K562 (cell line): ENCODE measurements around the gene UBALD2. TPM values are rescaled to one million over a fixed set of nuclear protein-coding genes. Genes with fewer than 3 reads are reported as not detected.

ENCODE experiments used
- ADNP ChIP-seq: fragments of 200-800 bp; sonication (Bioruptor generic); IDR thresholded peaks from 2 replicates; pipeline ENCODE4 v1.6.1; 2016; ENCODE audit warnings: missing genetic modification characterization, missing compliant biosample characterization
- ATF3 ChIP-seq, 2 experiments: fragments of 450-650 bp in 1 of 2; sonication (generic) in 1 of 2; formaldehyde crosslinking in 1 of 2; IDR thresholded peaks in 1 of 2; conservative IDR thresholded peaks in 1 of 2; 2 replicates each; pipeline versions ENCODE4 v1.6.1 to v1.8.1; 2016 to 2023; ENCODE audit warnings: mild to moderate bottlenecking in 2 of 2, moderate library complexity in 2 of 2, inconsistent platforms in 1 of 2, missing genetic modification reagents in 1 of 2
- ATF7 ChIP-seq: fragments of 450-650 bp; IDR thresholded peaks from 2 replicates; pipeline ENCODE4 v1.7.1; 2014; ENCODE audit warnings: mild to moderate bottlenecking, moderate library complexity
- BRF2 ChIP-seq: IDR thresholded peaks from 3 replicates; pipeline ENCODE4 v1.6.1; 2011; ENCODE audit warnings: borderline replicate concordance, mild to moderate bottlenecking; ENCODE audit not compliant: insufficient read length, insufficient read depth
- CREB5 ChIP-seq: fragments of 250-450 bp; sonication (Bioruptor Pico); IDR thresholded peaks from 2 replicates; pipeline ENCODE4 v1.5.0; 2020; ENCODE audit warnings: mild to moderate bottlenecking
- FOXA3 ChIP-seq, 2 experiments: fragments of 450-650 bp in 1 of 2; sonication (generic) in 1 of 2; formaldehyde crosslinking; IDR thresholded peaks in 1 of 2; conservative IDR thresholded peaks in 1 of 2; 2 replicates each; pipeline versions ENCODE4 v1.4.0 to v1.8.0; 2020 to 2022; ENCODE audit warnings: mild to moderate bottlenecking in 2 of 2, missing genetic modification reagents in 1 of 2
- FUS ChIP-seq: fragments of 200-400 bp; formaldehyde crosslinking; optimal IDR thresholded peaks from 2 replicates; pipeline ENCODE3; 2017; ENCODE audit warnings: low read depth, low read length
- GATAD2B ChIP-seq: fragments of 450-650 bp; IDR thresholded peaks from 2 replicates; pipeline ENCODE4 v1.6.1; 2017; ENCODE audit warnings: mild to moderate bottlenecking, borderline replicate concordance
- MXI1 ChIP-seq: IDR thresholded peaks from 2 replicates; pipeline ENCODE4 v1.6.1; 2011; ENCODE audit warnings: low read depth, mild to moderate bottlenecking, improper control_type of control experiment, low read length
- PHB ChIP-seq: fragments of 250-450 bp; sonication (Bioruptor Pico); IDR thresholded peaks from 2 replicates; pipeline ENCODE4 v1.5.0; 2021
- POLR2AphosphoS5 ChIP-seq: IDR thresholded peaks from 2 replicates; pipeline ENCODE4 v1.6.1; 2011; ENCODE audit warnings: mild to moderate bottlenecking, low read depth, low read length, moderate library complexity; ENCODE audit not compliant: control insufficient read depth, insufficient read depth
- POLR2G ChIP-seq: fragments of 200-400 bp; formaldehyde crosslinking; IDR thresholded peaks from 2 replicates; pipeline ENCODE4 v1.6.1; 2017; ENCODE audit warnings: low read depth, mild to moderate bottlenecking, antibody characterized with exemption, low read length, moderate library complexity
- PRDM10 ChIP-seq: fragments of 450-650 bp; IDR thresholded peaks from 2 replicates; pipeline ENCODE4 v1.6.1; 2018; ENCODE audit not compliant: partially characterized antibody
- RBM22 ChIP-seq: fragments of 200-400 bp; formaldehyde crosslinking; IDR thresholded peaks from 2 replicates; pipeline ENCODE4 v1.6.1; 2018; ENCODE audit warnings: low read length, low read depth; ENCODE audit not compliant: poor library complexity, severe bottlenecking
- RBM25 ChIP-seq: fragments of 200-400 bp; formaldehyde crosslinking; IDR thresholded peaks from 2 replicates; pipeline ENCODE4 v1.6.1; 2018; ENCODE audit warnings: low read length, low read depth, moderate library complexity; ENCODE audit not compliant: severe bottlenecking
- ZKSCAN1 ChIP-seq: fragments of 150-350 bp; IDR thresholded peaks from 2 replicates; pipeline ENCODE4 v1.6.1; 2016; ENCODE audit warnings: low read depth, low read length
- ZKSCAN3 ChIP-seq: fragments of 250-450 bp; sonication (Bioruptor Pico); IDR thresholded peaks from 2 replicates; pipeline ENCODE4 v1.4.0; 2020
- ZNF197 ChIP-seq: fragments of 200-800 bp; sonication (Bioruptor generic); IDR thresholded peaks from 2 replicates; pipeline ENCODE4 v1.6.1; 2016; ENCODE audit warnings: low read depth, missing genetic modification characterization, missing compliant biosample characterization
- ZNF324 ChIP-seq: fragments of 250-450 bp; sonication (Bioruptor Pico); IDR thresholded peaks from 2 replicates; pipeline ENCODE4 v1.4.0; 2020; ENCODE audit warnings: mild to moderate bottlenecking
- ZNF589 ChIP-seq: fragments of 200-800 bp; sonication (Bioruptor generic); IDR thresholded peaks from 2 replicates; pipeline ENCODE4 v1.6.1; 2016; ENCODE audit warnings: low read depth, missing genetic modification characterization, missing compliant biosample characterization
- polyA plus RNA-seq, 8 experiments: library from polyadenylated mRNA; depleted of rRNA in 4 of 8; stranded (reverse) in 5 of 8; unstranded in 3 of 8; fragments of >200 nt; fragmentation: Nextera tagmentation in 2 of 8; fragmentation: Illumina TruSeq in 1 of 8; extraction: Ambion mirVana in 2 of 8; extraction: Trizol in 1 of 8; gene quantifications; 2 replicates each; pipeline versions ENCODE4 v1.2.1 to v1.2.3, GENCODE V29; 2011 to 2014; ENCODE audit warnings: inconsistent platforms in 1 of 8, missing spikeins in 1 of 8
- total RNA-seq, 7 experiments: library from RNA; depleted of rRNA in 6 of 7; stranded (reverse); fragments of >200 nt in 6 of 7; fragmentation: Illumina TruSeq in 2 of 7; extraction: Trizol in 2 of 7; gene quantifications; 2 replicates each; pipeline versions ENCODE4 v1.2.1 to v1.2.3, GENCODE V29; 2011 to 2021; ENCODE audit warnings: low replicate concordance in 1 of 7

UBALD2 gene
- total and polyA plus RNA-seq, 9 of the 15 experiments (the other 6 are each of a cell fraction or from before 2014, with no cell fraction given) = 2.3 to 94.1 (median 25.3) TPM

GRCh38 chr17:76268015-76268749 is 3.0 kb downstream of the UBALD2 start (continued):
- TF ChIP-seq ATF7 = no peak
- TF ChIP-seq FUS = no peak
- TF ChIP-seq ZKSCAN3 (CRISPR knock-in tag) = no peak
- no peak for TF ChIP-seq BRF2
- no peak for TF ChIP-seq RBM25
- peak; percentile 57; the same call in 1 of the 2 replicates for TF ChIP-seq ZNF589 (CRISPR knock-in tag)
- no peak for TF ChIP-seq ZNF324 (CRISPR knock-in tag)
- no peak for TF ChIP-seq RBM22
- TF ChIP-seq ADNP = no peak
- peak; percentile 67; the same call in 1 of the 2 replicates for TF ChIP-seq ZNF197 (CRISPR knock-in tag)
- no peak for TF ChIP-seq MXI1
- TF ChIP-seq ZKSCAN1 = no peak
- TF ChIP-seq ATF3 (IDR thresholded peaks at IDR 0.05) = peak; percentile 93
- TF ChIP-seq ATF3 (CRISPR knock-in tag; conservative IDR thresholded peaks at IDR 0.05) = no peak
- no peak for TF ChIP-seq FOXA3 (CRISPR knock-in tag; conservative IDR thresholded peaks at IDR 0.05 in 1 of 2, IDR thresholded peaks at IDR 0.05 in 1 of 2)
- TF ChIP-seq PHB (CRISPR knock-in tag) = no peak
- TF ChIP-seq GATAD2B = no peak
- TF ChIP-seq PRDM10 = peak; percentile 13
- TF ChIP-seq POLR2AphosphoS5 = peak; percentile 83
- TF ChIP-seq POLR2G = peak; percentile 82
- no peak for TF ChIP-seq CREB5 (CRISPR knock-in tag)
